Limb (tissue), 2 donors: ENCODE results near the gene CGN.

Experiments used
- DNase-seq, 2 donors: peaks; one replicate each; pipeline ENCODE4 v3.0.0-alpha.2; 2016; ENCODE audit errors: extremely low spot score in 2 of 2

Gene CGN

GRCh38 chr1:151510957-151511635, at the start of gene CGN:
Gene CGN (plus strand): TSS chr1:151511387. CDS start chr1:151518520, 7,133 bp downstream.
- DNase-seq = peak; percentile 86 to 94

- DNase-seq = no peak
Measured at GRCh38 chr1:151461694-151462093, 49.5 kb upstream of the CGN start.

GRCh38 chr1:151465026-151465425, 46.2 kb upstream of the CGN start:
- no peak for DNase-seq

GRCh38 chr1:151472856-151473731, 38.1 kb upstream of the CGN start:
- DNase-seq = peak; percentile 77 to 79

GRCh38 chr1:151474745-151475144, 36.4 kb upstream of the CGN start:
- no peak for DNase-seq

- DNase-seq = no peak
Measured at GRCh38 chr1:151475175-151475574, 36.0 kb upstream of the CGN start.

GRCh38 chr1:151476083-151476482, 35.1 kb upstream of the CGN start:
- no peak for DNase-seq

- DNase-seq = no peak
Measured at GRCh38 chr1:151477066-151477465, 34.1 kb upstream of the CGN start.

GRCh38 chr1:151478140-151478812, 32.9 kb upstream of the CGN start:
- DNase-seq = no peak

GRCh38 chr1:151478923-151479322, 32.3 kb upstream of the CGN start:
- DNase-seq = no peak

- DNase-seq = no peak
Measured at GRCh38 chr1:151479462-151479861, 31.7 kb upstream of the CGN start.

- DNase-seq = no peak
Measured at GRCh38 chr1:151482017-151482416, 29.2 kb upstream of the CGN start.

- no peak for DNase-seq
Measured at GRCh38 chr1:151485685-151486255, 25.4 kb upstream of the CGN start.

- no peak for DNase-seq
Measured at GRCh38 chr1:151486557-151486956, 24.6 kb upstream of the CGN start.

GRCh38 chr1:151491641-151492040, 19.5 kb upstream of the CGN start:
- DNase-seq = no peak

GRCh38 chr1:151492120-151492519, 19.1 kb upstream of the CGN start:
- no peak for DNase-seq

- no peak for DNase-seq
Measured at GRCh38 chr1:151493042-151493441, 18.1 kb upstream of the CGN start.

GRCh38 chr1:151494741-151495281, 16.4 kb upstream of the CGN start:
- no peak for DNase-seq

GRCh38 chr1:151495316-151495715, 15.9 kb upstream of the CGN start:
- DNase-seq = no peak

- DNase-seq = no peak
Measured at GRCh38 chr1:151499365-151499764, 11.8 kb upstream of the CGN start.

GRCh38 chr1:151499930-151500329, 11.3 kb upstream of the CGN start:
- DNase-seq = no peak

- DNase-seq = no peak
Measured at GRCh38 chr1:151501474-151501873, 9.7 kb upstream of the CGN start.
